GM18861 (cell line): ENCODE data around the gene LILRA6.
"Not testable (repeated sequence)": the region's sequence is repeated elsewhere in the genome, so short reads cannot be mapped to it uniquely, and the experiment has no call there.

Source experiments
- ATAC-seq: cut with Tn5 transposase; IDR thresholded peaks from one replicate; pipeline ENCODE4 v1.9.1; 2021; ENCODE audit not compliant: unreplicated experiment

LILRA6 gene

GRCh38 chr19:54242646-54243045 is at the start of gene LILRA6:
LILRA6 (minus strand) TSS chr19:54242790.
- ATAC-seq: not testable (repeated sequence)

- not testable (repeated sequence) for ATAC-seq
Measured at GRCh38 chr19:54289160-54289559, 46.6 kb upstream of the LILRA6 start.

GRCh38 chr19:54287456-54287855 is 44.9 kb upstream of the LILRA6 start:
- no peak for ATAC-seq

GRCh38 chr19:54286283-54286682 is 43.7 kb upstream of the LILRA6 start:
- ATAC-seq: not testable (repeated sequence)

- ATAC-seq: not testable (repeated sequence)
Measured at GRCh38 chr19:54285427-54286056, 43.0 kb upstream of the LILRA6 start.

GRCh38 chr19:54282686-54283470 is 40.3 kb upstream of the LILRA6 start:
- ATAC-seq: no peak

- not testable (repeated sequence) for ATAC-seq
Measured at GRCh38 chr19:54281729-54282075, 39.1 kb upstream of the LILRA6 start.

GRCh38 chr19:54281007-54281728 is 38.6 kb upstream of the LILRA6 start, which contains the start of gene LILRB2:
LILRB2 (minus strand) TSS chr19:54281110; CDS start chr19:54280496, 614 bp downstream.
- no peak for ATAC-seq

GRCh38 chr19:54280441-54280840 is 37.9 kb upstream of the LILRA6 start:
- not testable (repeated sequence) for ATAC-seq

GRCh38 chr19:54280025-54280424 is 37.4 kb upstream of the LILRA6 start:
- ATAC-seq: not testable (repeated sequence)

- ATAC-seq: no peak
Measured at GRCh38 chr19:54279406-54279962, 36.9 kb upstream of the LILRA6 start.

- ATAC-seq: not testable (repeated sequence)
Measured at GRCh38 chr19:54278571-54279195, 36.1 kb upstream of the LILRA6 start.

GRCh38 chr19:54278056-54278455 is 35.5 kb upstream of the LILRA6 start:
- ATAC-seq: not testable (repeated sequence)

- ATAC-seq: not testable (repeated sequence)
Measured at GRCh38 chr19:54277111-54277615, 34.6 kb upstream of the LILRA6 start.

- ATAC-seq: no peak
Measured at GRCh38 chr19:54275951-54276350, 33.4 kb upstream of the LILRA6 start.

- not testable (repeated sequence) for ATAC-seq
Measured at GRCh38 chr19:54274516-54274915, 31.9 kb upstream of the LILRA6 start.

- no peak for ATAC-seq
Measured at GRCh38 chr19:54273821-54274220, 31.2 kb upstream of the LILRA6 start.

GRCh38 chr19:54272181-54272580 is 29.6 kb upstream of the LILRA6 start:
- ATAC-seq: not testable (repeated sequence)

- ATAC-seq: not testable (repeated sequence)
Measured at GRCh38 chr19:54271587-54271986, 29.0 kb upstream of the LILRA6 start.

GRCh38 chr19:54271106-54271505 is 28.5 kb upstream of the LILRA6 start:
- ATAC-seq: no peak

- no peak for ATAC-seq
Measured at GRCh38 chr19:54268936-54269335, 26.3 kb upstream of the LILRA6 start.
